ENCODE data around the gene ITGA6.

Gene ITGA6

GRCh38 chr2:172405673-172406072 lies 21.7 kb upstream of the ITGA6 start:
- Mint-ChIP-seq H3K4me3 (no peak overlapping the region), H3K27ac (no peak overlapping the region), H3K36me3 (no peaks in the 10 kb centered on the region), H3K27me3 (no peaks in the 10 kb centered on the region), H3K9me3 (ENCODE audit: low read depth) (no peaks in the 10 kb centered on the region), H3K4me1 (ENCODE audit: low read depth) (peaks cover 4% of the 10 kb centered on the region)

GRCh38 chr2:172408143-172408766 lies 19.1 kb upstream of the ITGA6 start:
- Mint-ChIP-seq H3K36me3 (no peaks in the 10 kb centered on the region), H3K9me3 (ENCODE audit: low read depth) (no peaks in the 10 kb centered on the region), H3K4me3 (no peak overlapping the region), H3K27ac (no peak overlapping the region), H3K27me3 (no peaks in the 10 kb centered on the region), H3K4me1 (ENCODE audit: low read depth) (peaks cover 4% of the 10 kb centered on the region)

GRCh38 chr2:172409042-172409441 lies 18.3 kb upstream of the ITGA6 start:
- Mint-ChIP-seq H3K4me3 (no peak overlapping the region), H3K4me1 (ENCODE audit: low read depth) (peaks cover 2% of the 10 kb centered on the region), H3K36me3 (no peaks in the 10 kb centered on the region), H3K9me3 (ENCODE audit: low read depth) (no peaks in the 10 kb centered on the region), H3K27me3 (no peaks in the 10 kb centered on the region), H3K27ac (no peak overlapping the region)

GRCh38 chr2:172412984-172413492 lies 14.3 kb upstream of the ITGA6 start:
- Mint-ChIP-seq H3K4me1 (ENCODE audit: low read depth) (peaks cover 2% of the 10 kb centered on the region), H3K4me3 (no peak overlapping the region), H3K27me3 (peaks cover 2% of the 10 kb centered on the region), H3K9me3 (ENCODE audit: low read depth) (no peaks in the 10 kb centered on the region), H3K36me3 (peaks cover 3% of the 10 kb centered on the region), H3K27ac (no peak overlapping the region)

- peaks cover 2% of the 10 kb centered on the region for H3K27me3 Mint-ChIP-seq
- peaks cover 6% of the 10 kb centered on the region for H3K36me3 Mint-ChIP-seq
- no peak overlapping the region for H3K27ac Mint-ChIP-seq
- no peaks in the 10 kb centered on the region for H3K9me3 Mint-ChIP-seq (ENCODE audit: low read depth)
- no peaks in the 10 kb centered on the region for H3K4me1 Mint-ChIP-seq (ENCODE audit: low read depth)
- H3K4me3 Mint-ChIP-seq, result no peak overlapping the region
Observed at GRCh38 chr2:172415157-172415864, 12.1 kb upstream of the ITGA6 start.

GRCh38 chr2:172415865-172416183 lies 11.6 kb upstream of the ITGA6 start:
- peaks cover 2% of the 10 kb centered on the region for H3K27me3 Mint-ChIP-seq
- peaks cover 6% of the 10 kb centered on the region for H3K36me3 Mint-ChIP-seq
- H3K27ac Mint-ChIP-seq, result no peak overlapping the region
- H3K9me3 Mint-ChIP-seq (ENCODE audit: low read depth), result no peaks in the 10 kb centered on the region
- no peak overlapping the region for H3K4me3 Mint-ChIP-seq
- H3K4me1 Mint-ChIP-seq (ENCODE audit: low read depth), result no peaks in the 10 kb centered on the region

- Mint-ChIP-seq H3K36me3 (peaks cover 6% of the 10 kb centered on the region), H3K4me3 (no peak overlapping the region), H3K9me3 (ENCODE audit: low read depth) (no peaks in the 10 kb centered on the region), H3K27ac (no peak overlapping the region), H3K4me1 (ENCODE audit: low read depth) (no peaks in the 10 kb centered on the region), H3K27me3 (peaks cover 2% of the 10 kb centered on the region)
Observed at GRCh38 chr2:172416447-172417058, 10.8 kb upstream of the ITGA6 start.

GRCh38 chr2:172420216-172420615 lies 7.2 kb upstream of the ITGA6 start:
- Mint-ChIP-seq H3K4me1 (ENCODE audit: low read depth) (peaks cover 15% of the 10 kb centered on the region), H3K36me3 (peaks cover 6% of the 10 kb centered on the region), H3K27me3 (peaks cover 2% of the 10 kb centered on the region), H3K4me3 (no peak overlapping the region), H3K27ac (no peak overlapping the region), H3K9me3 (ENCODE audit: low read depth) (no peaks in the 10 kb centered on the region)

GRCh38 chr2:172423160-172423559 lies 4.2 kb upstream of the ITGA6 start:
- no peak overlapping the region for H3K4me3 Mint-ChIP-seq

GRCh38 chr2:172425336-172425735 lies 2.0 kb upstream of the ITGA6 start:
- Mint-ChIP-seq H3K36me3 (no peaks in the 10 kb centered on the region), H3K4me3 (no peak overlapping the region), H3K4me1 (ENCODE audit: low read depth) (peaks cover 42% of the 10 kb centered on the region), H3K9me3 (ENCODE audit: low read depth) (no peaks in the 10 kb centered on the region), H3K27me3 (no peaks in the 10 kb centered on the region), H3K27ac (no peak overlapping the region)

More at GRCh38 chr2:172423160-172423559, 4.2 kb upstream of the ITGA6 start:
- no peaks in the 10 kb centered on the region for H3K9me3 Mint-ChIP-seq (ENCODE audit: low read depth)
- H3K27me3 Mint-ChIP-seq, result no peaks in the 10 kb centered on the region
- H3K36me3 Mint-ChIP-seq, result peaks cover 2% of the 10 kb centered on the region
- peak overlapping the region; percentile 23 for H3K27ac Mint-ChIP-seq
- H3K4me1 Mint-ChIP-seq (ENCODE audit: low read depth), result peaks cover 23% of the 10 kb centered on the region

- Mint-ChIP-seq H3K9me3 (ENCODE audit: low read depth) (no peaks in the 10 kb centered on the region), H3K27ac (peak overlapping the region; percentile 79), H3K4me1 (ENCODE audit: low read depth) (peaks cover 56% of the 10 kb centered on the region), H3K4me3 (peak overlapping the region; percentile 88), H3K36me3 (no peaks in the 10 kb centered on the region), H3K27me3 (no peaks in the 10 kb centered on the region)
Observed at GRCh38 chr2:172426635-172427255, 641 bp upstream of the ITGA6 start.

- H3K9me3 Mint-ChIP-seq (ENCODE audit: low read depth), result no peaks in the 10 kb centered on the region
- H3K36me3 Mint-ChIP-seq, result no peaks in the 10 kb centered on the region
- no peaks in the 10 kb centered on the region for H3K27me3 Mint-ChIP-seq
- H3K4me3 Mint-ChIP-seq, result peak overlapping the region; percentile 89
- H3K4me1 Mint-ChIP-seq (ENCODE audit: low read depth), result peaks cover 61% of the 10 kb centered on the region
- peak overlapping the region; percentile 84 for H3K27ac Mint-ChIP-seq
Observed at GRCh38 chr2:172427990-172428831, 825 bp downstream of the ITGA6 start.

- Mint-ChIP-seq H3K27me3 (no peaks in the 10 kb centered on the region), H3K4me1 (ENCODE audit: low read depth) (peaks cover 65% of the 10 kb centered on the region), H3K36me3 (no peaks in the 10 kb centered on the region), H3K27ac (peak overlapping the region; percentile 84), H3K4me3 (peak overlapping the region; percentile 89), H3K9me3 (ENCODE audit: low read depth) (no peaks in the 10 kb centered on the region)
Observed at GRCh38 chr2:172428832-172429210, 1.4 kb downstream of the ITGA6 start.

- peak overlapping the region; percentile 84 for H3K27ac Mint-ChIP-seq
- H3K27me3 Mint-ChIP-seq, result no peaks in the 10 kb centered on the region
- no peaks in the 10 kb centered on the region for H3K9me3 Mint-ChIP-seq (ENCODE audit: low read depth)
- H3K4me3 Mint-ChIP-seq, result peak overlapping the region; percentile 89
- H3K4me1 Mint-ChIP-seq (ENCODE audit: low read depth), result peaks cover 68% of the 10 kb centered on the region
- no peaks in the 10 kb centered on the region for H3K36me3 Mint-ChIP-seq
Observed at GRCh38 chr2:172429301-172429968, 2.0 kb downstream of the ITGA6 start.
